OCI-LY3 (cell line): ENCODE data around the gene PILRA.

ENCODE experiments used
- H2AFZ ChIP-seq: fragments of 200-600, 300-600 bp; shearing (Covaris generic); 2 replicates; pipeline ENCODE4 v1.6.0; 2014; ENCODE audit warnings: antibody characterized with exemption, low read depth, low read length
- H3K27ac ChIP-seq: fragments of 200-600, 300-600 bp; sonication (generic); 2 replicates; pipeline ENCODE4 v1.5.1; 2014; ENCODE audit warnings: mild to moderate bottlenecking, low read length, moderate library complexity, mixed read lengths
- H3K27me3 ChIP-seq: fragments of 200-600, 300-600 bp; sonication (generic); 2 replicates; pipeline ENCODE4 v1.6.1; 2014; ENCODE audit warnings: low read depth, low read length, mixed read lengths
- H3K36me3 ChIP-seq: fragments of 200-600, 300-600 bp; sonication (generic); replicated peaks from 2 replicates; pipeline ENCODE3; 2014; ENCODE audit warnings: low read depth, low read length, mixed read lengths
- H3K4me1 ChIP-seq: fragments of 300-600, 200-600 bp; sonication (generic); 2 replicates; pipeline ENCODE4 v1.6.1; 2014; ENCODE audit warnings: low read length, mixed read lengths
- H3K4me2 ChIP-seq: fragments of 200-600, 300-600 bp; sonication (generic); 2 replicates; pipeline ENCODE4 v1.6.1; 2014; ENCODE audit warnings: low read length, mixed read lengths
- H3K4me3 ChIP-seq: fragments of 300-600, 200-600 bp; sonication (generic); 2 replicates; pipeline ENCODE4 v1.5.1; 2014; ENCODE audit warnings: antibody characterized with exemption, mild to moderate bottlenecking, low read length, moderate library complexity
- H3K79me2 ChIP-seq: fragments of 300-600, 200-600 bp; shearing (Covaris generic); 2 replicates; pipeline ENCODE4 v1.6.1; 2014; ENCODE audit warnings: mild to moderate bottlenecking, low read length, mixed read lengths
- H3K9ac ChIP-seq: fragments of 300-600, 200-600 bp; shearing (Covaris generic); 2 replicates; pipeline ENCODE4 v1.6.0; 2014; ENCODE audit warnings: mild to moderate bottlenecking, low read length, moderate library complexity
- H3K9me3 ChIP-seq: fragments of 200-600, 300-600 bp; shearing (Covaris generic); 2 replicates; pipeline ENCODE4 v1.6.1; 2014; ENCODE audit warnings: low read length, mixed read lengths; ENCODE audit not compliant: insufficient read depth
- H4K20me1 ChIP-seq: fragments of 200-600, 300-600 bp; sonication (generic); 2 replicates; pipeline ENCODE4 v1.6.1; 2016; ENCODE audit warnings: low read length, mixed read lengths; ENCODE audit not compliant: insufficient read depth
- CTCF ChIP-seq: fragments of 200-600, 300-600 bp; sonication (generic); IDR thresholded peaks from 2 replicates; pipeline ENCODE4 v1.5.1; 2014; ENCODE audit warnings: antibody characterized with exemption, low read length, low read depth
- EZH2phosphoT487 ChIP-seq: fragments of 200-600 bp; shearing (Covaris generic); IDR thresholded peaks from 2 replicates; pipeline ENCODE4 v1.6.1; 2018; ENCODE audit warnings: antibody characterized with exemption, mixed run types, low read depth

The PILRA gene

GRCh38 chr7:100426516-100426915 is 53.2 kb downstream of the PILRA start:
- Histone ChIP-seq H2AFZ (no peak overlapping the region), H4K20me1 (peaks cover 12% of the 10 kb centered on the region; the same call in 1 of the 2 replicates), H3K4me1 (peaks cover 33% of the 10 kb centered on the region), H3K27me3 (no peaks in the 10 kb centered on the region), H3K27ac (no peak overlapping the region), H3K79me2 (peaks cover 23% of the 10 kb centered on the region), H3K4me3 (no peak overlapping the region), H3K36me3 (peaks cover 11% of the 10 kb centered on the region), H3K9ac (no peak overlapping the region), H3K4me2 (no peak overlapping the region), H3K9me3 (no peaks in the 10 kb centered on the region)
- TF ChIP-seq CTCF (no peak), EZH2phosphoT487 (no peak)

- Histone ChIP-seq H3K4me1 (peaks cover 38% of the 10 kb centered on the region), H3K4me2 (peak overlapping the region; percentile 68), H3K27me3 (no peaks in the 10 kb centered on the region), H3K36me3 (peaks cover 23% of the 10 kb centered on the region), H3K9ac (no peak overlapping the region), H3K4me3 (peak overlapping the region; percentile 86), H3K9me3 (no peaks in the 10 kb centered on the region), H2AFZ (no peak overlapping the region), H4K20me1 (peaks cover 24% of the 10 kb centered on the region), H3K79me2 (peaks cover 35% of the 10 kb centered on the region), H3K27ac (peak overlapping the region; percentile 96)
- no peak for TF ChIP-seq EZH2phosphoT487
- no peak for TF ChIP-seq CTCF
Observed at GRCh38 chr7:100427762-100428198, 54.5 kb downstream of the PILRA start.

- H2AFZ ChIP-seq: peak within 1 kb of the TSS; percentile 33; the same call in 1 of the 2 replicates
- peaks cover 42% of the 10 kb centered on the region for H3K79me2 ChIP-seq
- peaks cover 26% of the 10 kb centered on the region for H4K20me1 ChIP-seq
- H3K27ac ChIP-seq: peak within 1 kb of the TSS; percentile 96
- TF ChIP-seq EZH2phosphoT487 (no peak), CTCF (no peak)
- H3K9me3 ChIP-seq: no peaks in the 10 kb centered on the region
- H3K36me3 ChIP-seq: peaks cover 30% of the 10 kb centered on the region
- peak within 1 kb of the TSS; percentile 86 for H3K4me3 ChIP-seq
- H3K9ac ChIP-seq: peak within 1 kb of the TSS; percentile 99
- H3K27me3 ChIP-seq: no peaks in the 10 kb centered on the region
- H3K4me2 ChIP-seq: peak within 1 kb of the TSS; percentile 82
- peaks cover 36% of the 10 kb centered on the region for H3K4me1 ChIP-seq
Observed at GRCh38 chr7:100428199-100428966, 55.1 kb downstream of the PILRA start, which contains the start of gene ZCWPW1. TSS of gene ZCWPW1 (minus strand) at chr7:100428703. CDS start at chr7:100420649, 8,054 bp downstream.

- Histone ChIP-seq H3K79me2 (peaks cover 49% of the 10 kb centered on the region), H3K27me3 (no peaks in the 10 kb centered on the region), H2AFZ (0 out of 2 replicates have a peak overlapping the region, but pooled peaks have one; percentile 33), H4K20me1 (peaks cover 26% of the 10 kb centered on the region), H3K4me3 (peak overlapping the region; percentile 86), H3K9me3 (no peaks in the 10 kb centered on the region), H3K9ac (peak overlapping the region; percentile 99), H3K27ac (peak overlapping the region; percentile 96), H3K4me1 (peaks cover 37% of the 10 kb centered on the region), H3K36me3 (peaks cover 35% of the 10 kb centered on the region), H3K4me2 (peak overlapping the region; percentile 82)
- TF ChIP-seq EZH2phosphoT487 (no peak), CTCF (no peak)
Observed at GRCh38 chr7:100428967-100429636, 55.8 kb downstream of the PILRA start.
